Amniotic stem cell (primary cell): ENCODE data around the gene KCNK6.
"Not testable (repeated sequence)": the region's sequence is repeated elsewhere in the genome, so short reads cannot be mapped to it uniquely, and the experiment has no call there.

Source experiments
- DNase-seq: peaks from one replicate; lab custom pipeline; 2025; lab: John Stamatoyannopoulos, UW

The KCNK6 gene

DNA sequence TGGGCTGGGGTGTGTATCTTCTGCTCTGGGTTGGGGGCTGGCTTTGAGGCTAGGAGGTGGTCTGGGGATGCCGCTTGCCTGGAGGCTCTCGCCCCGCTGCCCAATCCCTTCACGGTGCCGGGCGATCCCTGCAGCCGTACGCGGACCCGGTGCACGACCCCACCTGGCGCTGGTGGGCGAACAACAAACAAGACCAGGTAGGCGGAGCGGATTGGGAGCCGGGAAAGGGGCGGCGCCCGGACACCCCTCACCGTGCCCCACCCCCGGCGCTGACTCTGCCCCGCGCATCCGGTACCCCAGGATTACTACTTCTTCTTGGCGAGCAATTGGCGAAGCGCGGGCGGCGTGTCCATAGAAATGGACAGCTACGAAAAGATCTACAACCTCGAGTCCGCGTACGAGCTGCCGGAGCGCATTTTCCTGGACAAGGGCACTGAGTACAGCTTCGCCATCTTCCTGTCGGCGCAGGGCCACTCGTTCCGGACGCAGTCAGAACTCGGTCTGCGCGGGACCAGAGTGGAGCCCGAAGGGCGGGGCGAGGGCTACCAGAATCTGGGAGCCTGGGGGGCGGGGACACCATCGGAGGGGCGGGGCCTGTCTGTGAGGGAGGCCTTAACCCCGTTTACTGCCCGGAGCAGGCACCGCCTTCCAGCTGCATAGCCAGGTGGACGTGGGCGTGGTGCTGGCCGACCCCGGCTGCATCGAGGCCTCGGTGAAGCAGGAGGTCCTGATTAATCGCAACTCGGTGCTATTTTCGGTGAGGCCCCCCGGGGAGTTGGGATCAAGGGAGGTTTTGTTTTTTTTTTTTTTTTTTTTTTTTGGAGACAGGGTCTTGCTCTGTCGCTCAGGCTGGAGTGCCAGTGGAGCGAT is 42.7 kb downstream of the KCNK6 start:
- no peak for DNase-seq

DNA sequence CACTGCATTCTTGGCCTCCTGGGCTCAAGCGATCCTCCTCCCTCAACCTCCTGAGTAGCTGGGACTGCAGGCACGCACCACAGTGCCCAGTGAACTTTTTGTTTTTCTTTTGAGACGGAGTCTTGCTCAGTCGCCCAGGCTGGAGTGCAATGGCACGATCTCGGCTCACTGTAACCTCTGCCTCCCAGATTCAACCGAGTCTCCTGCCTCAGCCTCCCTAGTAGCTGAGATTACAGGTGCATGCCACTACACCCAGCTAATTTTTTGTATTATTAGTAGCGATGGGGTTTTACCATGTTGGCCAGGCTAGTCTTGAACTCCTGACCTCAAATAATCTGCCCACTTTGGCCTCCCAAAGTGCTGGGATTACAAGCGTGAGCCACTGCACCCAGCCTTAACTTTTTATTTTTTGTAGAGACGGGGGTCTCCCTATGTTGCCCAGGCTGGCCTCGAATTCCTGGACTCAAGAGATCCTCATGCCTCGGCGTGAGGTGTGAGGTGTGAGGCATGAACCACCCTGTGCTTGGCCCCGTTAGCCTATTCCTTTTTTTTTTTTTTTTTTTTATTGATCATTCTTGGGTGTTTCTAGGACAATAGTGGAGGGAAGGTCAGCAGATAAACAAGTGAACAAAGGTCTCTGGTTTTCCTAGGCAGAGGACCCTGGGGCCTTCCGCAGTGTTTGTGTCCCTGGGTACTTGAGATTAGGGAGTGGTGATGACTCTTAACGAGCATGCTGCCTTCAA is 43.5 kb downstream of the KCNK6 start:
- DNase-seq, result not testable (repeated sequence)

DNA sequence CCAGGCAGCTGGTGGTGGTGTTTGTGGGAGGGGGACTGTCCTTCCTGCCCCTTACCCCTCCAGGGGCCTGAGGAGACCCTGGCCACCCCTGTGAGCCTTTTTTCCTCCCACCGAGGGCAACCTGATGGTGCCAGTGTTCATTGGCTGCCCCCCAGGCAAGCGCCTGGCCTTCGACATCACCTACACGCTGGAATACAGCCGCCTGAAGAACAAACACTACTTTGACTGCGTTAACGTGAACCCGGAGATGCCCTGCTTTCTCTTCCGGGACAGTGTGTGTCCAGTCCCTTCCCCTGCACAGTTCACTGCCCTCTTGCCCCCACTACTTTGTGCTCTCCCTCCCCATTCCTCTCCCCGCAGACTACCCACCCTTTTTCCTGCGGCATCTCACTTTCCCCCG is 47.4 kb downstream of the KCNK6 start:
- DNase-seq, result no peak

DNA sequence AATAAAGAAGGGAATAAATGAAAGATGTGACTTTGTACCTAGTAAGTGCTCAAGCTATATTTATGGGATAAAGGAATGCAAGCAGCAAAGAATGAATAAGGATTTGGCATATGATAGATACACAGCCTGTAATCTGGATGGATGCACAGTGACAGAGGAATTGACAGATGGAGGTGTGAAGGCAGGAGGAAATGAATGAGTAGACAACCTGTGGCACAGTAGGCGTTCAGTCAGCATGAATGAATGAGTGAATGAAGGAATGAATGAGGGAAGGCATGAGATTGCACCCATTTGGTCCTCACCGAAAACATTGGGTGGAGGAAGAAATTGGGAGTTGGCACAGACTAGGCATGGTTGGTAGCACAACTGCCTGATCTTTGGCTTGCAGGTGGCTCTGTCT is 49.9 kb downstream of the KCNK6 start:
- no peak for DNase-seq

DNA sequence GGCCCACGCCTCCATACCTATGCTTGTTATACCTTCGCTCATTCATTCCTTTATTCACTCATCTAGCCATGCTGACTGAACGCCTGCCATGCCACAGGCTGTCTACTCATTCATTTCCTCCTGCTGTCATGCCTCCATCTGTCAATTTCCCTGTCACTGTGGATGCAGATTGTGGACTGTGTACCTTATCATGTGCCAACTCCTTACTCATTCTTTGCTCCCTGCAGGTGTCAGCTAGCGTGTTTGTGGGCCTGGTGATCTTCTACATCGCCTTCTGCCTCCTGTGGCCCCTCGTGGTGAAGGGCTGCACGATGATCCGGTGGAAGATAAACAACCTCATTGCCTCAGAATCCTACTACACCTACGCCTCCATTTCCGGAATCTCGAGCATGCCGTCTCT is 50.7 kb downstream of the KCNK6 start:
- no peak for DNase-seq

DNA sequence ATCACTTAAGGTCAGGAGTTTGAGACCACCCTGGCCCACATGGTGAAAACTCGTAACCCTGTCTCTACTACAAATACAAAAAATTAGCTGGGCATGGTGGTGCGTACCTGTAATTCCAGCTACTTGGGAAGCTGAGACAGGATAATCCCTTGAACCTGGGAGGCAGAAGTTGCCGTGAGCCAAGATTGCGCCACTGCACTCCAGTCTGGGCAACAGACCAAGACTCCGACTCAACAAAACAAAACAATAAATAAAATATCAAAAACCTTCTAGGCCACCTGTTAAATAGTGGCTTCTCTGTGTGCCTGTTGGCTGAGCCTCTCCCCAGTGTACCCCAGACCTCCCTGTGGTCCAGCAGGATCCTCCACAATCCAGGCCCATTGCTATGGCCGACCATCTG is 51.4 kb downstream of the KCNK6 start:
- DNase-seq, result no peak

DNA sequence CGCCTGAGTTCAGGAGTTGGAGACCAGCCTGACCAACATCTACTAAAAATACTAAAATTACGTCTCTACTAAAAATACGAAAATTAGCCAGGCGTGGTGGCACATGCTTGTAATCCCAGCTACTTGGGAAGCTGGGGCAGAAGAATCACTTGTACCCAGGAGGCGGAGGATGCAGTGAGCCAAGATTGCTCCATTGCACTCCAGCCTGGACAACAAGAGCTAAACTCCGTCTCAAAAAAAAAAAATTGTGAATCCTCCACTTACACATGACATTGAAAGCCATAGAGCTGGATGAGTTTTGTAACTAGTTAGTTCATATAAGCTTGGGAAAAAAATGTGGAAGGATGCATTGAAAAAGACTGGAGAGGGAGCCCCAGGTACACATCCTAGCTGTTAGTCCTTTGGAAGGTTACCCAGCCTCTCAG is 54.3 kb downstream of the KCNK6 start:
- DNase-seq, result no peak

DNA sequence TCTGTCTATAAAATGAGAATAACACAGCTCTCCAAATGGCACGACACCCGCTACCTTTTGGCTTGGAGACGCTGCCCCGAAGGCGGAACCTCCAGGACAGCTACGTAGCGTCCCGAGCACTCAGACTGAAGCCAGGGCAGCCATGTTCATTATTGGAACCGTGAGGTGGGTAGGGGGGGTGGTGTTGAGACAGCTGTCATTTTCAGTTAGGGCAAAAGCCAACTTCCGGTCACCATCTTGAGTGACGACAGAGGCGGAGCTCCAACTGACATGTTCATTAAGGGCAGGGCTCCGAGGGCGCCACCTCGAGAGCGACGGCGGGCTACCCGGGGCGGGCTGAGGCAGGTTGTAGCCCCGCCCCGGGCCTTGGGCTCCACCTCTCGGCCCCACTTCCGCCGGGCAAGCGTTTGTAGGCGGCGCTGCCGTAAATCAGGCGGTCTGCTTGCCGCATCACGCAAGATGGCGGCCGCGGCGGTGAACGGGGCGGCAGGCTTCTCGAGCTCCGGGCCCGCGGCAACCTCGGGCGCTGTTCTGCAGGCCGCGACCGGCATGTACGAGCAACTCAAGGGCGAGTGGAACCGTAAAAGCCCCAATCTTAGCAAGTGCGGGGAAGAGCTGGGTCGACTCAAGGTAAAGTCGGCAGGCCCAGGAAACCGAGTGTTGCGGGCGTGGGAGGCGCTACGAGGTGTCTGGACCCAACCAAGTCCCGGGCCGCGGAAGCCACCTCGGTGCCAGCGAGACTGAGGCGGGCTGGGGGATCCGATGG is 54.9 kb downstream of the KCNK6 start, which contains the start of gene PSMD8:
Gene PSMD8 (plus strand): TSS at position 240 of the 766 bp plus-strand sequence. CDS start 31 bp downstream, at position 271.
- DNase-seq, result peak; percentile 98

DNA sequence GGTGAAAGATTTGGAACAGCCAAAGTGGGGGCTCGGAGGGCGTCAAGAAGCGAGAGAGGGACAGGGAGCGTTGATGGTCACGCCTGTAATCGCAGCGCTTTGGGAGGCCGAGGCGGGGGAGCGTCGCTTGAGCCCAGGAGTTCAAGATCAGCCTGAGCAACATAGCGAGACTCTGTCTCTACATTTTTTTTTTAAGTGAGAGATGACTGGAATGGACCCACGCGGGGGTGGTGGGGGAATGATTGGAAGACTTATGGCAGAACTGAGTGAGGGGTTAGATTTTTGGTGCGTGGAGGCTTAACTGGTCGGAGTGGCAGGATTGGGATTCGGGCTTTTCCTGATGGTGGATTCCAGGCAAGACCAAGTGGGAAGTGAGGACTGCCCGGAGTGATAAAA is 55.5 kb downstream of the KCNK6 start:
- no peak for DNase-seq

DNA sequence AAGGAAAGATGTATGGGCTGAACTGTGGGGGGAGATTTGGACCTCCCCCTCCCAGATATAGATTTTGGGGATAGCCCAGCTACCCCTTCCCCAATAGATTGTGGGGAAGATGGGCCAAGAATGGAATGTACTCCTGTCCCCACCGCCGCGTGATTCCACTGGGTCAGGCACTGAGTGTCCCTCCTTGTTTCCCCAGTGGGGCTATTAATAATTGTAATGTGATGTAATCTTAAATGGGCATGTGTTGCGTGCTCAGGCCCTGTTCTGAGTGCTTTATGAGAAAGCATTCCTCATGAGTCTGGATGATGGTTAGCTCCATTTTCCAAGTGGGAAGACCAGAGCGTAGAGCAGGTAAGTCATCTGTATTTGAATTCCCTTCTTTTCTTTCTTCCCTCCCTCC is 56.1 kb downstream of the KCNK6 start:
- DNase-seq, result no peak

DNA sequence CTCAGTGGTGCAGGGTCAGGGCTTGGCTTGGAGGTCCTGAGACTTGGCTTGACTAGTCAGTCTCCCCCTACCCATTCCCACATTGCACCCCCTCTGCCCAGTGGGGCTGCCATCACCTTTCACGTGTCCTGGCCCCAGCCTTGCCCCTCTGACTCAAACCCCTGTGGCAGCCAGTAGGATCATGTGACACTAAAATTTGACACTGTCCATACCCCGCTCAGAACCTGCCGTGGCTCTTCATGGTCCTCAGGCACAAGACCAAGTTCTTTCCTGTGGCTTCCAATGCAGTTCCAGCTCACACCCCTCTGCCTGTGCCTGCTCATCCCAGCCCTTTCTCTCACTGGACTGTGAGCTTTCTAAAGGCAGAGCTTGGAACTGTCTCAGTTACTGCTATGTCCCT is 56.9 kb downstream of the KCNK6 start:
- no peak for DNase-seq

DNA sequence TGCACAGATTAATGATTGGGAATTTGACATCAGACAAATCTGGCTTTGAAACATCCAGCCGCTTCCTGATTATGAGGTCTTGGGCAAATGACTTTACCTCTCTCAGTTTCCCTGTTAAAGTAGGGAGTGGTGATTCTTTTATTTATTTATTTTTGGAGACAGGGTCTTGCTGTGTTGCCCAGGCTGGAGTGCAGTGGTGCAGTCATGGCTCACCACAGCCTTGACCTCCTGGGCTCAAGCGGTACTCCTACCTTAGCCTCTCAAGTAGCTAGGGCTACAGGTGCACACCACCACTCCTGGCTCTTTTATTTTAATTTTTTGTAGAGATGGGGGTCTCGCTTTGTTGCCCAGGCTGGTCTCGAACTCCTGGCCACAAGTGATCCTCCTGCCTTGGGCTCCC is 57.4 kb downstream of the KCNK6 start:
- DNase-seq, result no peak

DNA sequence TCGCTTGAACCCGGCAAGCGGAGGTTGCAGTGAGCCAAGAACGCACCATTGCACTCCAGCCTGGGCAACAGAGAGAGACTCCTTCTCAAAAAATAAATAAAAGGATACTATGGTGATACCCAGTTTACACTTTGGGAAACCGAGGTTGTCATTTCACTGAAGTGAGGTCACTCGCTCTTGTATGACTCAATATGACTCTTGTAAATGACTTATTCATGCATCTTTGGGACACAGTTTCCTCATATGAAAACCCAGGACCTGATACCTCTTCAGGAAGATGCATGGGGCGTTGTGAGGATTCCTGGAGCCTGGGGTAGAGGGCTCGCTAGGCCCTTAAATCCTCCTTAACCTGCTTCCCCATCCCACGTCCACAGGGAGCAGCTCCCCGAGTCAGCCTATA is 59.2 kb downstream of the KCNK6 start:
- no peak for DNase-seq

DNA sequence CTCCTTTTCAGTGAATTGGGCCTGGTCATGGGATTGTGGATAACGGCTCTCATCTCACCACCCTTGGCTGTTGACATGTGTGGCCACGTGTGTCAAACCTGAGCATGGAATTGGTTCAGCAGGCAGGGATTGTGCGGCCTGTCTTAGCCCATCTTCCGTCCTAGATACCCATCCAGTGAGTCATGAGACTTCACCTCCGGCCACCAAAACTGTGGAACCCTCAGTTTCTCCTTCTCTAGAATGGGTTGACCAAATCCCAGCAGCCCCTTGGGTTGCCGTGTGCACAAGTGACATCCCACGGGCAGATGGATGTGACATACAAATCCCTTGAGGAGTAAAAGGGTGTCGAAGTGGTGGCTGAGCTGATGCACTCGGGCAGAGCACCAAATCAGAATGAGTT is 61.5 kb downstream of the KCNK6 start:
- no peak for DNase-seq
